ENCODE measurements around the gene ARHGAP26.

- TF ChIP-seq TCF7L2 (IDR thresholded peaks at IDR 0.05; ENCODE audit: low read depth, low read length) (peak; percentile 89), POLR2AphosphoS5 (IDR thresholded peaks at IDR 0.05; ENCODE audit: low read depth, low read length) (0 out of 2 replicates have a peak, but pooled peaks have one; percentile 69), CTCF (IDR thresholded peaks at IDR 0.05) (no peak), REST (IDR thresholded peaks at IDR 0.05; ENCODE audit: insufficient read depth in 1 of 2, low read depth in 2 of 2, low read length in 1 of 2) (no peak), SIN3A (IDR thresholded peaks at IDR 0.05; ENCODE audit: borderline replicate concordance, insufficient read depth, low read depth, low read length) (no peak)
Measured at GRCh38 chr5:142821733-142822487, 51.7 kb downstream of the ARHGAP26 start.
